Activated CD4-positive, CD25-positive, alpha-beta regulatory T cell (primary cell): ENCODE measurements around the gene DLG2.
"Not testable (repeated sequence)": the region's sequence is repeated elsewhere in the genome, so short reads cannot be mapped to it uniquely, and the experiment has no call there.

Experiments
- DNase-seq, 4 experiments: peaks; one replicate each; lab custom pipeline; 2025; lab: John Stamatoyannopoulos, UW

Gene DLG2

DNA sequence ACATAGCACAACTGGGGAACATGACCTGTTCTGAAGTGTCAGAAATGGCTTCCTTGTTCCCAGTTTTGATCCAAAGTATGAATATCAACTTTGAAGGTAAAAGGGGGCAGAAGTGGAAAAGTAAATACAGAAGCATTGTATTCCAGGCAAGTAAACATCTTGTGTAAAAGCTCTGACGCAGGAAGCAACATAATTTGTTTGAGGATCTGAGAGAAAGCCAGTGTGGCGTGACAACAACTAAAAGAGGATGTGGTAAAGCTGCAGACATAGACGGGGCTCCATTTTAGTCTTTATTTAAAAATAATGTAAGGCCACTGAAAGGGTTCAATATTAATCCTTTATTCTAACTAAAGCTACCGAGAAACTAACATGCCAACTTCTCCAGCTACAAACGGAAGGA, 310.2 kb downstream of the DLG2 start:
- DNase-seq: no peak

- DNase-seq: no peak
Observed at GRCh38 chr11:85313741-85314140, 313.4 kb downstream of the DLG2 start.

DNA sequence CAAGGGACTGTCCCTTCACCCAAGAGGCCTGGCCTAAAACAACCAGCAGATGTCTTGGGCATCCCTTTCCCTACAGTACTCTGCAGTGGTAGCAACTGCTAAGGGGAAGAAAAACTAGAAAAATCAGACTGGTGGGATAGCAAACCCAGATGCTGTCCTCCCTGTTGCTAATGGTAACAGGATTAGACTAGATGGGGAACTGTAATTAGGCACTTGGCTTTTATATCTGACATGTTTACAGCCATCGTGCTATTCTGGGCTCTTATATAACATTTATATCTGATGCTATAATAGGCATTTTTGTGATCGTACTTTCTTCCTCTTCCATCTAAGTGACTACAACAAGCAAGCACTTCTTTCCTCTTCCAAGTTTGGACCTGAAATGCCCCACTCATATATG, 316.7 kb downstream of the DLG2 start:
- no peak for DNase-seq

- no peak for DNase-seq
Observed at GRCh38 chr11:85307366-85307765, 319.8 kb downstream of the DLG2 start.

DNA sequence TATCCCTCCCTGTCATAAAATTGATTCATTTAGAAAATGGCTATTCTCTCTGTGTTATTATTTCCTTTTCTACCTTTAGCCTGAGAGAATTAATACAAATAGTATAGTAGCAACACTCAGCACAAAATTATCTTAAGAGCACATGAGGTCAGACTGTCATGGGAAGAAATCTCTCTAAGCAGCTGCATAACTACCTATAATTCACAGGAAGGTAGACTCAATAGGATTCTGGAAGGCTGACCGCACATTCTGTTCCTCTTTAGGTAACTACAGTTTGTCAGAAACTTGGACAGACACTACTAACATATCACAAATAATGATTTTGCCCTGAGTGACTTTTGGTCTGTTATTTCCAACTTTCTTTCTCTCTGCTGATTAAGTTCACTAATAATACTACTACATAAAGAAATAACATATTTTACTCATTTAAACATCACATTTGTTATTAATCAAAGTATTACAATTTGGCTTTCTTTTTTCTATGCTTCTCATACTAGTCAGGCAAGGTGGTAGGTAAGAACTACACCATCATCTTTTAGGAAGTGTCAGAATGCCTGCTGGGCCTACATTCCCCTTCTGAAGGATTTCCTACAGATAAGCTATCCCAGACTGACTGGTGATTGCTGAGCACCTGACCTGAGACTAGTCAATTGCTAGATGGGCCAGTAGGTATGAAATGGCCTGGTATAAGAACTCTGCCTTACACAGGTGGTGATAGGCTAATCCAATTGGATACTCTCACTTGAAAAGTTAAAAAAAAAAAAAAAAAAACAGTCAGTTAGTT, 325.1 kb downstream of the DLG2 start:
- DNase-seq: no peak

GRCh38 chr11:85299258-85299942, 327.7 kb downstream of the DLG2 start:
- no peak for DNase-seq

DNA sequence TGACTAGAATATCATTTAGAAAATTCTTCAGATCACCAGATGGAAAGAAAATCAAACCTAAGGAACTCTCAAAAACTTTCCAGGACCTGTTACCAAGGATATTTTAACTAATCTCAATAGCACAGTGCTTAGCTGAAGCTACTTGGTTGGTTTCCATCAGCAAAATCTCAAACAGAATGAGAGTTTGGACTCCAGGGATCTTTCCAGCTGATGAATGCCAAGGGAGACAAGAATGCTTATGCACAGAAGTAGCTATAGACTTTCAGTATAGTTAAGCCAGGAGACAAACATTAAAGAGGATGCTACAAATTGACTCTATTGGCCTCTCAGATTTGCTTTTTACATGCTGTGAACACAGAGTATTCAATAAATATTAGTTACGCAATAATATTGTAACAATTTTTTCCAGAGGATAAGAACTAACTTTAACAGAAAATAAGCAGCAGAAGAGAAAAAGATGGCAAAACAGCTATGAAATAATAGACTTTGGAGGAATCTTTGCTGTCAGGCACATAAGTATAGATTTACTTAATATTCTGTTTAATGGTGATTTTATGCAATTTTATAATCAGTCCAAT, 331.4 kb downstream of the DLG2 start:
- no peak for DNase-seq

DNA sequence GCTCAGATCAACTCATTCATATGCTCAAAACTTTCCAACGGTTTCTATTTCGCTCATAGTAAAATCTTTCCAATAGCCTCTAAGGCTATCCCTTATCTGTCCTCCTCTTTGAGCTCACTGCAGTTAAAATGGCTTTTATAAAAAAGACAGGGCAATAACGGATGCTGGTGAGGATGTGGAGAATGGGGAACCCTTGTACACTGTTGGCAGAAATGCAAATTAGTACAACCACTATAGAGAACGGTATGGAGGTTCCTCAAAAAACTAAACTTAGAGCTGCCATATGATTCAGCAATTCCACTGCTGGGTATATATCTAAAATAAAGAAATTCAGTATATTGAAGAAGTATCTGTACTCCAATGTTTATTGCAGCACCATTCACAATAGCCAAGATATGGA, 345.6 kb downstream of the DLG2 start:
- no peak for DNase-seq

DNA sequence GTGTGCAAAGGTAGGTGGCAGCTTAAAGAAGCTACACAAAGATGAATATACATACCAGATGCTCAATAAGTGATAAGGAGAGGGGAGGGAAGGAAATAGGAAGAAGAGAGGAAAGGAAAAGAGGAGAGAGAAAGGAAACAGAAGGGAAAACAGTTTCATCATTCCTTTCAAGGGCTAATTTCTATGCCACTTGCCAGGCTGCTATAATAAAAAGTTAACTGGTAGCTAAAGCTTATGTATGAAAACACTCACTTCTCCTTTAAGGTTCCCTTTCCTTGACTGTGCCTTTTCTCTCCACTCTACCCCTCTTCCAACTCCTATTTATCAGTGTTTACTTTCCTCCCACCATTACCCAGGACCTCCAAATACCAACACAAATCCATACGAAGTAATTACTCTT, 347.9 kb downstream of the DLG2 start:
- no peak for DNase-seq

GRCh38 chr11:85277693-85278092, 349.5 kb downstream of the DLG2 start:
- no peak for DNase-seq

- no peak for DNase-seq
Observed at GRCh38 chr11:85276332-85276731, 350.8 kb downstream of the DLG2 start.

DNA sequence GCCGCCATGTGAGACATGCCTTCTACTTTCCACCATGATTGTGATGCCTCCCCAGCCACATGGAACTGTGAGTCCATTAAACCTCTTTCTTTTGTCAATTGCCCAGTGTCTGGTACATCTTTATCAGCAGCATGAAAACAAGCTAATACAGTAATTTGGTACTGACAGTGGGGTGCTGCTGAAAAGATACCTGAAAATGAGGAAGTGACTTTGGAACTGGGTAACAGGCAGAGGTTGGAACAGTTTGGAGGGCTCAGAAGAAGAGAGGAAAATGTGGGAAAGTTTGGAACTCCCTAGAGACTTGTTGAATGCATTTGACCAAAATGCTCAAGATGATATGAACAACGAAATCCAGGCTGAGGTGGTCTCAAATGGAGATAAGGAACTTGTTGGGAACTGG, 356.8 kb downstream of the DLG2 start:
- not testable (repeated sequence) for DNase-seq

DNA sequence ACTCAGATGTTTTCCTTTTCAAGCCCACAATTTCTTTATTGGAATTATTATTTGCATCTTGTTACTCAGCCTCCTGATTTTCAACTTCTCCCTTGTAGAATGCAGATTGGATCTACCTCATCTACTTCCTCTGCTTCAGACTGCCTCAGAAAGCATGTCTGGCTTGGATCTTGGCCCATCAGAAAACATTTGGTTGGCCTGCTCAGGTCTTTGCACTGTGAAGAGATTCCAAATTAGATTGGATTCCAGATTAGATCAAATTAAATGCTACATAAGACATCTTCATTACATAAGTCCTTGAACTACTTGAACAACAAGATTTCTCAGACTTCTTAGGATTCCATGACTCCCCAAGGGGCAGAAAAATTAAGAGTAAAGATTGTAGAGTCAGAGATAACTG, 358.0 kb downstream of the DLG2 start:
- DNase-seq: no peak

DNA sequence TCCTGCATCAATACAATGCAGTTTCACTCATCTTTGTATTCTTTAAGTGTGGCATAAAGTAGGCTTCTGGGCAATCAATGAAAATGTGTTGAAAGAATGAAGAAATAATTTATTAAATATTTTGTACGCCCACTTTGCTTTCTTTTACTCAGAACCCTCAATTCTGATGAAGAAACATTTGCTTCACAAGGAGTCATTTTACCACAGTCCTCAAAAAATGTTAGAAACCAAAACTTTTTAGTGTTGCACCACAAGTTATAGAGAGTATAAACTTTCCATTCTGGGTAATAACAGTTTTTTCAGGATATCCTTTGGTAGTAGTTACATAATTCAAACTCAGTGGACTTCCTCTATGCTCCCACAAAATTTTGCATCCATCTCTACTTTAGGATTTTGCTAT, 360.5 kb downstream of the DLG2 start:
- no peak for DNase-seq

GRCh38 chr11:85263328-85263727, 363.8 kb downstream of the DLG2 start:
- DNase-seq: no peak

- DNase-seq: no peak
Observed at GRCh38 chr11:85257837-85258236, 369.3 kb downstream of the DLG2 start.

DNA sequence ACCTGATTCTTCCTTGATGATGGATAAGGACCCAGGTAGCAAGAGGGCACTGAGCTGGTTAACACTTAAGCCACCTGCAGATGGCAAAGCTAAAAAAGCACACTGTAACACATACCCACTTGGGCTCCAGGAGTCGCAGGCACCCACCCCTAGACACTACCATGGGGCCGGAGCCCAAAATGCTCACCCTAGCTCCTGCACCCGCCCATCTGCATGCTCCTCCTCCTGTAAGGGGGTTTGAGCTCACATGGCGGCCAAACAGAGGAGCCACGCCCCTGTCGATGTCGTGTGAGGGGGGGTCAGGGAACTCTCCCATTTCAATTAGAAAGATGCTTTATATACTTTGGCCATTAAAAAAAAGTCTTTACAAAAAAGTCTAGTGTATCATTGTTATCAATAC, 370.7 kb downstream of the DLG2 start:
- DNase-seq: no peak

DNA sequence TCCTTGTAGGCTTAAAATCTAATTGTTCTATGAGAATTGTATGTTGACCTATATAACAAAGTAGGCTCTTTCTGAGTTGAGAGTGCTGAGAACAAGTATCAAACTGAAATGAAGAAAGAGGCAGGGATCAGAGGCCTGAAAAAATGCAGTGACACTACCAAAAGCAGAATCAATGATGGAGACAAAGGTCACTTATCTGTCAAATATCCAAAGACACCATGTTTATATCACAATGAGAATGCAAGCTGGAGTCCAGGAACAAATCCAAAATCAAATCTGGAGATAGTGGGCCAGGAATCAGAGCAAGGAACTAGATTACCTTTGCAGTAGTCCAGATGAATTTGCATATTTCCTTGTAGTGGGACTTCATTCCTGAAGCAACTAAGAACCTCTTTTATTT, 377.7 kb downstream of the DLG2 start:
- no peak for DNase-seq

- DNase-seq: no peak
Observed at GRCh38 chr11:85247797-85248196, 379.3 kb downstream of the DLG2 start.

- DNase-seq: no peak
Observed at GRCh38 chr11:85238906-85239305, 388.2 kb downstream of the DLG2 start.

DNA sequence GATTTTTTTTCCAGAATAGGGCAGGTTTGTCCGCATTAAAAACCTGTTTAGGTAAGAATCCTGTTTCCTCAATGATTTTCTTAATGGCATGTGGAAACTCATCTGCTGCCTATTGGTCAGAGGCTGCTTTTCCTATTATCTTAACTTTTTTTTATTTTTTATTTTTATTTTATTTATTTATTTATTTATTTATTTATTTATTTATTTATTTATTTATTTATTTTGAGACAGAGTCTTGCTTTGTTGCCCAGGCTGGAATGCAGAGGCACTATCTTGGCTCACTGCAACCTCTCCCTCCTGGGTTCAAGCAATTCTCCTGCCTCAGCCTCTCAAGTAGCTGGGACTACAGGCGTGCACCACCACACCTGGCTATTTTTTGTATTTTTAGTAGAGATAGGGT, 389.1 kb downstream of the DLG2 start:
- DNase-seq: not testable (repeated sequence)

- DNase-seq: no peak
Observed at GRCh38 chr11:85236211-85236610, 390.9 kb downstream of the DLG2 start.

DNA sequence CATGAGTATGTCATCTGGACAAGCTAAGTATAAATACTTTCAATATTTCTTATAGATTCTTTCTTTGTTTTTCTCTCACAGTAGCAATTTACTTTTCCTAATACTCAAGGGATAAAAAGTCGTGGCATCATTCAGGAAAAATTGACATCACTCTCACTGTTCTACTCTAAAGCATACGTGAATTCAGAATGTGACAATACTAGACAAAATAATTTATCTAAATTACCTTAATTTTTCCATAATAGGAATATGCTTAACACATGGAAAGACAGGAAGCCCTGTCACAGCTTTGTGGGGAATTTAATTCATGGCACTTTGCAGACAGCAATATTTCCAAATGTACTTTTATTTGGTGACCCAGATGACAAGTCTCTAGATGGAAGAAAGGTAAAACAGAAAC, 394.6 kb downstream of the DLG2 start:
- DNase-seq: no peak
